CD4-positive, alpha-beta T cell treated with Interleukin-2 at 100 ng/mL for 4 hours (primary cell): ENCODE data around the gene ACTN3.
"Not testable (repeated sequence)": the region's sequence is repeated elsewhere in the genome, so short reads cannot be mapped to it uniquely, and the experiment has no call there.

Source experiments
- DNase-seq: peaks from one replicate; pipeline ENCODE4 v3.0.0-alpha.2; 2020; ENCODE audit warnings: low spot score

The ACTN3 gene

DNA sequence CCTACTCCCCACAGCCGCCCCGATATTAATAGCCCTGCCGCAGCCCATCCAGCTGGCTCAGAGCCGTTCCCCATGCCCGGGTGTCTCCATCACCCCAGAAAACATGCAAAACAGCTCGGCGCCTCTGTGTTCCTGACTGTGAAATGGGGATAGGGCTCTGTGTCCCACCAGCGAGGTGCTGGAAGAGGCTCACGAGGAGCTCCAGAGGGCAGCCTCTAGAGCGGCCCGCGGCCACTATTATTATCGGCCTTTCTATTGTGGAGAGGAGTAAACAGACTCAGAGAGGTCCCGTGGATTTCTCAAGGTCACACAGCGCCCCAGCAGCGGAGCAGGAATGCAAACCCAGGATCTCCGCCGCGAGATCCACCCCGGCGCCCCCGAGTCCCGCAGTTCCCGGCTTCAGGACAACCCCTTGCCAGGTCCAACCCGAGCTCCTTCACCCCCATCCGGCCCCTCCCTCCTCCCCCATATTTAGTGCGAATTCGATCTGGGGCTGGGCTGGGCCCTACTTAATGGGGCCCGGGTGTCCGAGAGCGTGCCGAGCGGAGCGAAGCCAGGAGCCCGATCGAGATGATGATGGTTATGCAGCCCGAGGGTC lies at the start of gene ACTN3:
Gene ACTN3 (plus strand): TSS at position 536 of the 598 bp plus-strand sequence. CDS start 35 bp downstream, at position 571.
- peak; percentile 5 for DNase-seq

DNA sequence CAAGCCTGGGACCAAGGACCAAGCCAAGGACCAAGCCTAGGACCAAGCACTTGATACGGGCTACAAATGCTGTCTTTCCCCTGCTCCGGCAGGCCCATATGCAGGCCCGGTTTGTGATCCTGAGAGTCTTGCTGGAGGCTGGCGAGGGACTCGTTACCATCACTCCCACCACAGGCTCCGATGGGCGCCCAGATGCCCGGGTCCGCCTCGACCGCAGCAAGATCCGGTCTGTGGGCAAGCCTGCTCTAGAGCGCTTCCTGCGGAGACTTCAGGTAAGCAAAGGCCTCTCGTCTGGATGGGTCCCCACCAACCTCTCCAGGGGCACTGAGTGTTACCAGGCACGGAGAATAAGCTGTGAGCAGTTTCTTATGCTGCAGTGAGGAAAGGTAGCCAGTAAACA lies 49.5 kb upstream of the ACTN3 start:
- no peak for DNase-seq

DNA sequence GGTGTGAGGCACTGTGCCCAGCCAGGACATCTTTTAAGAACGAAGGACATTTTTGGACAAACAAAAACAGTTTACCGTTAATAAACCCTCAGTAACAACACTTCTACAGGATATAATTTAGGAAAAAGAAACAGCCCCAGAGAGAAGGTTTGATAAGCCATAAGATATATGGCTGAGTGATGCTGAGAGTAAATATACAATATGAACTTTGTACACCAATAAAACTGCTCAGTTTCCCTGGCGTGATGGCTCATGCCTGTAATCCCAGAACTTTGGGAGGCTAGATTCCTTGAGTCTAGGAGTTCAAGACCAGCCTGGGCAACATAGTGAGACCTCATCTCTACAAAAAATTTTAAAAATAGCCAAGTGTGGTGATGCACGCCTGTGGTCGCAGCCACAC lies 48.2 kb upstream of the ACTN3 start:
- DNase-seq: no peak

DNA sequence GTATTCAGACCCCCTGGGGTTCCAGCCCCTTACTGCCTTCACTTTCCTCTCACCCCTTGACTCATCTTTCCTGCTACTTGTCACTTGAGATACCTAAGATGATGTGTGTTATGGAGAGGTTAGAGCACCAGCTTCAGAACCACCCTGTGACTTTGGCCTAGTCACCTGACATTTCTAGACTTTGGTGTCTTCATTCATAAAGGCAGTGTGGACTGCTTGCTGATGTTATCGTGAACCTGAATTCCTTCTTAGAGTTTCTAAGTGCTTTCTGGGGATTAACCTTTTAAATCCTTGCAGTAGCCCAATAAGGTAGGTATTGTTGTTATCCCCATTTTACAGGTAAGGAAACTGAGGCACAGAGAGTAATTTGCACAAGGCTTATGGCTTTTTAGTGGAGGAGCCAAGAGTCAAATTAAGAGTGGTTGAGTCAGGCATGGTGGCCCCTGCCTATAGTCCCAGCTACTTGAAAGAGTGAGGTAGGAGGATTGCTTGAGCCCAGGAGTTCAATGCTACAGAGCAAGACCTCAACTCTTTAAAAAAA lies 41.4 kb upstream of the ACTN3 start:
- DNase-seq: no peak

DNA sequence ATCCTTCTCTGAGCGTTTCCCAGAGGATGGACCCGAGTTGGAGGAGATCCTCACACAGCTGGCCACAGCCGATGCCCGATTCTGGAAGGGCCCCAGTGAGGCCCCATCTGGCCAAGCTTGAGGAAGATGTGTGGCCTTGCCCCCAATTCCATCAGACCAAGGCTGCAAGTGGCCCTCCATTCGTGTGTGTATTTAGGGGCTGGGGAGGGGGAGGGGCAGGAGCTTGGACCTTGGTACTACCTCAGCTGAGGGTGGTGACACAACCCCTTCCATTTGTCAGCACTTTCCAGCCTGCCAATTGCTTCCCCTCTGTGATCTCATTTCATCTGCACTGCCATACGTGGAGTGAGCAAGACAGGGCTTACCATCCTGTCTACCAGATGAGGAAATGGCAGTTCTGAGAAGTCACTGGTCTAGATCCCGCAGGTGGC lies 37.6 kb upstream of the ACTN3 start:
- DNase-seq: no peak

DNA sequence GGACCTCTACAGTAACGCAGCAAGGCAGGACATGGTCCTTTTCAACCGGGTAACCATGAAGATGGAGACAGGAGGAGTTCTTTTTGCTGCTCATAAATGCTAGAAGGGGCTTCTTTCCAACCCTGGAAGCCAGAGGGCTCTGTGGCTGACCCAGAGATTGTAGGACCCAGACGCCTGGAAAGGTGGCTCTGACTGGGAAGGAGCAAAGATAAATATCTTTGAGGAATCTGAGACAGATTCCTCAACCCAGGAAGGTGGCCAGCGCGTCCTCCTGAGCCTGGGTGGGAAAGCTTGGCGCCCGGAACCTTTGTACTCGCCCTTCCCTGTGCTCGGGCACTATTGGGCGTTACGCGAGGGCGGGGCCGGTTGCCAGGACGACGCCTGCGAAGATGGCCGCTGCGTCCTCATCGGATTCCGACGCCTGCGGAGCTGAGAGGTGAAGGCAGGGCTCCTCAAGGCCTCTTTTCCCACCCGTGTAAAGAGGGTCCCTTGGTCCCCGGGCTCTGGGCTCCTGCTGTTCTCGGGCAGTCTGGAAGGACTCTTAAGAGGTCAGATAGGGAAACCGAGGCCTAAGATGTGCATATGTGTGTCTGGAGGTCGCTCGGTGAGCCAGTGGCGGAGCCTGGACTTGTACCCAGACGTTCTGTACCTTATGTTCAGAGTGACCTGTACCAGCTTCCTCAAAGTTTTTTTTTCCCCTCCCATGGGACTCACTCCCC lies 36.3 kb upstream of the ACTN3 start, which contains the start of gene BBS1:
Gene BBS1 (plus strand): TSS at position 365 of the 719 bp plus-strand sequence. CDS start 25 bp downstream, at position 390.
- DNase-seq: peak; percentile 83

DNA sequence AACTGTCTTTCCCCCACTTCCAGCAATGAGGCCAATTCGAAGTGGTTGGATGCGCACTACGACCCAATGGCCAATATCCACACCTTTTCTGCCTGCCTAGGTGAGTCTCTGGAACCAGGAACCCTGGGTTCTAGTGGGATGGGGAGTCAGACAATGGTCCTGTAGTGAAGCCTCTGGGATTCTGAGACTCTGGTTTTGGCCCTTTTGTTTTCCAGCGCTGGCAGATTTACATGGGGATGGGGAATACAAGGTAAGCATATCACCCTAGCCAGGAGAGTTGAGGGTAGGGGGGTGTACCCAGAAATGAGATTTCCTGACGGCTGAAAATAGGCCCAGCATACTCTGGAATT lies 35.7 kb upstream of the ACTN3 start:
- no peak for DNase-seq

DNA sequence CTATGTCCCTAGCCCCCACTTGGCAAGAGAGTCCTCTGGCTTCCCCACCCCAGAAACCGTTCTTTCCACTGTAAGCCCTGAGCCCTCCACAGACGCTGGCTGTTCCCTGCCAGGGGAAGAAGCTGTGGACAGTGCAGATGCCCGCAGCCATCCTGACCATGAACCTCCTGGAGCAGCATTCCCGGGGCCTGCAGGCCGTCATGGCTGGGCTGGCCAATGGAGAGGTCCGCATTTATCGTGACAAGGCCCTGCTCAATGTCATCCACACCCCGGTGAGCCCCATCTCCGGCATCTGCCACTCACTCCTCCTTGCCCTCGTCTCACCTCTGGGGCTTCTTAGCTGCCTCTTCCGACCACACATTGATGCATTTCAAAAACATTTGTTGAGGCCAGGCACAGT lies 23.1 kb upstream of the ACTN3 start:
- no peak for DNase-seq

DNA sequence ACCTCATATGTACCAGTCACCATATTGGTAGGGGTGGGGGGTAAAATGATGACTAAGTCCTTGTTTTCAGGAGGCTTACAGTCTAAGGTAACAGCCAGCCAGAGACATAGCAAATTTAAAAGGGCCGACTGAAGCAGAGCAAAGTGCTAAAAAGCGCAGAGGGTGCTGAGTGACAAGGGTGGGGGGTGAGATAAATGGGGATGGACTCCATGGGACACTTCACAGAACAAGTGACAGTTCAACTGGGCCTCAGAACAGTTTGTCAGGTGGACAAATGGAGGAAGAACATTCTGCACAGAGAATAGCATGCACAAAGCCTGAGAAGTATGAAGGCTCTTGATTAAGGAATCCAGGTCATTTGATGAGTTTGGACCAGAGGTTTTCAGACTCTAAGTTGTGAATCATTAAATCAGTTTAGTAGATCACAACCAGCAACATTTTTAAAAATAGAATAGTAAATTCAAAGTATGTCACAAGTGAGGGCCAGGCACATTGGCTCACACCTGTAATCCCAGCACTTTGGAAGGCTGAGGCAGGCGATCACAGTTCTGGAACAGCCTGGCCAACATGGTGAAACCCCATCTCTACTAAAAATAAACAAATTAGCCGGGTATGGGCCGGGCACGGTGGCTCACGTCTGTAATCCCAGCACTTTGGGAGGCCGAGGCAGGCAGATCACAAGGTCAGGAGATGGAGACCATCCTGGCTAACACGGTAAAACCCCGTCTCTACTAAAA lies 22.2 kb upstream of the ACTN3 start:
- no peak for DNase-seq

DNA sequence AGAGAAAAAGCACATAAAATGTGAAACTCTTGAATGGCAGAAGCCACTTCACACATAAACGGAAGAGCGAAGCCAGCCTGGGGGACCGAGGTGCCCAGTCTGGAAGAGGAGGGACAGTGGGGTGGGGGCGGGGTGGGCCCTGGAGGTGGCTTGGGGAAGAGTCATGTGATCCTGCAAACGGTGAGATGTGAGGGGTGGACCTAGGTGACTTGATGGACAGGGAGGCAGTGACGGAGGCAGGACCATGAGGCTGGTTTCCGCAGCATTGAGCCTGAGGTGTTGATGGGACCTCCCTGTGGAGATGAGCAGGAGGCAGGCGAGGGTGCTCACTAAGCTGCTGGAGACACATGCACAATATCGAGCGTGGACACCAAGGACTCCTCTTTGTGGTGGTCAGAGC lies 17.6 kb upstream of the ACTN3 start:
- no peak for DNase-seq

DNA sequence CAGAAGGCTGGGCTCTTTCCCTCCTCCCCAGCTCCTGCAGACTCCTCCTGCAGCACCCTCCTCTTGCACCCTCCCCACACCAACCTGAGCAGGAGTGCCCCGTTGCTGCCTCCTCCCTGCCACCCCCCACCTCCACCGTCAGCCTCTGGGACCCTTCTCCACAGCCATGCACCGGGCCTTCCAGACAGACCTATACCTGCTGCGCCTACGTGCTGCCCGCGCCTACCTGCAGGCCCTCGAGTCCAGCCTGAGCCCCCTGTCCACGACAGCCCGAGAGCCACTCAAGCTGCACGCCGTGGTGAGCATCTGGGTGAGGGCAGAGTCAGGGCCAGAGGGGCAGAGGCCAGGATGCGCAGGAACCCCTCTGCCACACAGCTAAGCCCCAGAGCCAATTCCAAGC lies 17.0 kb upstream of the ACTN3 start:
- no peak for DNase-seq

DNA sequence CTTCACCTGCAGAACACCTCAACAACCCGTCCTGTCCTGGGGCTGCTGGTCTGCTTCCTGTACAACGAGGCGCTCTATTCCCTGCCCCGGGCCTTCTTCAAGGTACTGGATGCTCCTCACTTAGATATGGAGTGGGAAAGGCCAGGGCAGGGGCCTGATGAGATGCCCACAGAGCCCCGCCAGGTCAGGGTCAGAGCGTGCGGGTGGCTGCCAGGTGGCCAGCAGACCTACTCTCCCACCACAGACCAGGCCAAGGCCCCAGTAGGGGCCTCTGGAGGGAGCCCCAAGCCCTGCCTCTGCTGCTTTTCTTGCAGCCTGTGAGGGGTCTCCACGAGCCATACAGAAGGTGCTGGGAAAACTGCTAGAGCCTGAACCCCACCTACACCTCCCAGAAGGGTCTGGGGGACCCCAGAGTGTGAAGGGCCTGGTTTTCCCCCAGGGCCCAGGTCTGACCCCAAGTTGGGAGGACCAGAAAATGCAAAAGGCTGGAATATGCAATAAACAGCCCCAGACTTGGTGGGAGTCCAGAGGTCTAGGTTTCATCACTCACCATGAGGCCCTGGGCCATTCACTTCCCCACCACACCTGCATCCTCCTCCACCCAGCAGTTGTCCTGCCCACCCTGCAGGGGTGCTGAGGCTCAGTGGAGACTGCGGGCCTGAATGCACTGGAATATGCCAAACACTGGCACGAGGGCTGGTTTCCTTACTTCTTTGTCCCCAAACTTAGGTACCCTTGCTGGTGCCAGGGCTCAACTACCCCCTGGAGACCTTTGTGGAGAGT lies 15.6 kb upstream of the ACTN3 start:
- DNase-seq: no peak

DNA sequence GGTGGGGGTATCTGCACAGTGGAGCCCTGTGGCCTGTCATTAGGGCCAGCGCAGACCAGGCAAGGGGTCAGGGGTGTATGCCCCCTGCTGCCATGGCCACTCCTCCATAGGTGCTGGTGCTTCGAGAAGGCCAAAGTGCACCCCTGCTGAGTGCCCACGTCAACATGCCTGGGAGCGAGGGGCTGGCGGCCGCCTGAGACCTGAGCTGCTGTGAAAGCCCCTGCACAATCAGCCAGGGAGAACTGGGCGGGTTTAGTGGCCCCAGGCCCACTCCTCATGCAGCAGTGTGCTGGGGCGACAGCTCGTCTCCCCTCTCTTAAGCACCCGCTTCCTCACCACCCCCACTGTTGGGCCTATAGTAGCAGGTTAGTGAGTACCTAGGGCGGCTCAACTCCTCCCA lies 14.9 kb upstream of the ACTN3 start:
- DNase-seq: no peak

DNA sequence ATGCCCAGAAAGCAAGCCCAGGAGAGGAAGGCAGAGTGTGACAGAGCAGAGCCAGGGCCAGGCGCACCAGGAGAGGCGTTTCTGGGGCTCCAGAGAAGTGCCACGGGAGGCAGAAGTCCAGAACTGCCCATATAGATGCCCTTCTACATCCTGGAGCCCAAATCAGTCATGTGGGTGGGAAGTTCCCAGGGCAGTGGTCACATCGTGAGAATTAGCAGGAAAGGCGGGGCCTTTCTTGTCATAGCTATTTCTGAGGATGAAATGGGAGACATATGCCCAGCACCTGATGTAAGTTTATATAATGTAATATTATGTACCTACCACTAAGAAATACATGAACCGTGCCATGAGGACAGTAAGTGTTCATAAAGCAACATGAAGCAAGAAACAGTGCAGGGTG lies 13.9 kb upstream of the ACTN3 start:
- no peak for DNase-seq

DNA sequence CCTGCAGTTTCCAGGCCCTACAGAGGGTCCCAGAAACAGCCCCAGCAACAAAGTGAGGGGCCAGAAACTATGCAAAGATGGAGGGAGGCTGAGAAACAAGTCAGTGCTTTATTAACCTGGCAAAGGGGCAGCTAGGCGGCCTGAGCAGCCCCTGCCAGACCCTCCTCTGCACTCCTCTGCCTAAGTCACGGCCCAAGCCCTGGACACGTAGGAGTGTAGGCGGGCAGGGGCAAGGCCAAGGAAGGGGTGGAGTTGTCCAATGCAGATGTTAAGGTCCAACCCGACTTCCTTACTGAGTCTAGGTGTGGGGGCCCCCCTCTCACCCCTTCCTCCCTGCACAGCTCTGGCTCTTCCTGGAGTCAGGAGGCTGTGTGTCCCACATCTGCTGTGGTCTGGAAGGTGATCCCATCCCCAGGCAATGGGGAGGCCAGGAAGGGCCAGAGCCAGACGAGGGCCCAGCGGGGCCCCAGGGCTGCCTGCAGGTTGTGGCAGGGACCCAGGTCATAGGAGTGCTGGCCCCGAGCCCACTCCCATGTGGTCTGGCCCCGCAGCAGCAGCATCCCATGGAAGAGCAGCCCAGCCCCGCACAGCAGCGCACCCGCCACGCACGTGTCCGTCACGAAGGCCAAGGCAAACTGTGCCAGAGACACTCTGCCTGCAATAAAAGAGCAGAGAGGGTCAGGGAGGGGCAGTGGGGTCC lies 7.4 kb upstream of the ACTN3 start:
- DNase-seq: no peak

DNA sequence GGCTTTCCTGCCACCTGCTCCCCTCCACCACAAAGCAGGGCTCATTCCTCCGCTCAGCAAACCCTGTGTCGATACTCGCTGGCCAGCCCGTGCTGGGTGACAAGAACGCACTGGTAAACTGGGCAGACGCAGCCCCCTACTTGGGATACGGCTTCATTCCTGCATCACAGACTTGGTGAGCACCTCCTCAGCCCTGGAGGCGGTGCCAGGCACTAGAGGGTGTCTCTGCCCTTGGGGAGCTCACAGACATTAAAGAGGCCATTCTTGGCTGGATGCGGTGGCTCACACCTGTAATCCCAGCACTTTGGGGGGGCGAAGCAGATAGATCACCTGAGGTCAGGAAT lies 6.9 kb upstream of the ACTN3 start:
- DNase-seq: no peak

DNA sequence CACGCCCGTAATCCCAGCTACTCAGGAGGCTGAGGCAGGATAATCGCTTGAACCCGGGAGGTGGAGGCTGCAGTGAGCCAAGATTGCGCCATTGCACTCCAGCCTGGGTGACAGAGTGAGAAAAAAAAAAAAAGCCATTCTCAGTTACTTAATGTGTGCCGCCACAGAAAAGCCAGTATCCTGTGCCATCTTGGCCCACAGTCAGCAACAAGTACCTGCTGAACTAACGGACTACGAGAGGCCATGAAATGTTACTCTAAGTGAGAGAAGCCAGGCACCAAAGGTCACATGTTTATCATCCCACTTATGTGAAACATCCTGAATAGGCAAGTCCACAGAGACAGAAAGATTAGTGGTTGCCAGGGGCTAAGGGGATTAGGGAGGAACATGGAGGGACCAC lies 6.1 kb upstream of the ACTN3 start:
- not testable (repeated sequence) for DNase-seq

DNA sequence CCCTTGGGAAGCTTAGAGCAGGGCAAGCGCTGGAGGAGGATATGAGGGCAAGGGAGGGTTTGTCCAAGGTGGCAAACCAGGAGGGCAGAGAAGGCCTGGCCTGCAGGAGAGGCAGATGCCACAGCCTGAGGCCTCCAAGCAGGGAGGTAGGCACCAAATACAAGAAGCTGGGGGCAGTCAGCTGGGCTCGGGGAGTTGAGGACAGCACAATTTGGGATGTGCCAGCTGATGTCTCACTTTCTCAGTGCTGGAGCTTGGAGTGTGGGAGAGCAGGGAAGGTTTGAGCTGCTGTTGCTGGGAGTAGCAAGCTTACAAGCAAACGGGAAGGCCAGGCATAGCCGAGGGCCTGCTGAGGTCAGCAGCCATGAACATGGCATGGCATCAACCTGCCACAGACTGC lies 4.8 kb upstream of the ACTN3 start:
- no peak for DNase-seq

DNA sequence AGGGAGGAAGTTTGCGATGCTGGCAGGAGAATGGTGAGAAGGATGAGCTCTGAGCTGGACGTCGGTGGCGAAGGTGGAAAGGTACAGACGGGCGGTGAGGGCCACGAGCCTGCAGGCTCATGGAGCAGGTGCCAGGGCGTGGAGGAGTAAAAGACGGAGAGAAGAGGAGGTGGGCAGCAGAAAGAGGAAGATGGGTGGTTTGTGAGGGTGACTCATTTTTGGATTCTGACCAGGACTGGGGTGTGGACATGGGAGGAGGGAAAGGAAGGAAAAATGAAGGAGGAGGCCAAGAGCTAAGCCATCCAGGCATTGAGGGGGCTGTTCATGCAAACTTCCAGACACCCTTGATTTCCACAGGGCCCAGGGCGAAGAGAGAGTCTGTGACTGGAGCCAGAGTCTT lies 4.3 kb upstream of the ACTN3 start:
- no peak for DNase-seq

DNA sequence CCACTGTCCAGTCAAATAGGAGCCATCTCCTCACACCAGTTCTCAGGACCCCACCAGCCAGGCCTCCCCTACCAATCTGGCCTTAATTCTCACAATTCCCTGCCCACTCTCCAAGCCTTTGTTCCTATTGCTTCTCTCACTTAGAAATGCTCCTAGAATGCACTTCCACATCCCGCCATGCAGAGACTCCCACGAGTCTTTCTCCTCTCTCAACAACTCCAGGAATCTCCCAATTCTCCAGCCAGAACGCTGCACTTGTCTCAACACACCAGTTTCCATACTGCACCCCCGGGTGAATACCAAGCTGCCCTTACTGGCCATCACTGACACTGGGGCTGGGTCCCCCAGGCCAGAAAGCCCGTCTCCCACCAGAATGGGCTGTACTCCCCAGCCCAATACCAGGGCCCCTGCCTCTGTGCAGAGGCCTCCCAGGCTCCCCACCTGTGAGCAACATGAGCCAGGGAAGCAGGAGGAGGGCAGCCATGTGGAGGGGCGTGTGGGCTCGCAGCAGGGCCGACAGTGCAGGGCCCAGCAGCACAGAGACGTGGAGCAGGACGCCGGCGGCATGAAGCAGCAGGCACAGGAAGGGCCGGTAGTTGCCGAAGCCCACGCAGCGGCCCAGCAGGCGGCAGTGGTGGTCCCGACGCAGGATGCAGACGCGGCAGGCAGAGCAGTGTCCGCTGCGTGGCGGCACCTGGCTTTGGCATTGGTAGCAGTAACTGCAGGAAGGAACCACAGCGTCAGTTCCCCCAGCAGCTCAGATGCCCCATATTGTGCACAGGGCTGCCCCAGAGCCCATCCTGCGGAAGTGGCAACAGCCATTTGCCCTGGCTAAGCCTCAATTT lies 3.2 kb upstream of the ACTN3 start:
- DNase-seq: peak; percentile 63

DNA sequence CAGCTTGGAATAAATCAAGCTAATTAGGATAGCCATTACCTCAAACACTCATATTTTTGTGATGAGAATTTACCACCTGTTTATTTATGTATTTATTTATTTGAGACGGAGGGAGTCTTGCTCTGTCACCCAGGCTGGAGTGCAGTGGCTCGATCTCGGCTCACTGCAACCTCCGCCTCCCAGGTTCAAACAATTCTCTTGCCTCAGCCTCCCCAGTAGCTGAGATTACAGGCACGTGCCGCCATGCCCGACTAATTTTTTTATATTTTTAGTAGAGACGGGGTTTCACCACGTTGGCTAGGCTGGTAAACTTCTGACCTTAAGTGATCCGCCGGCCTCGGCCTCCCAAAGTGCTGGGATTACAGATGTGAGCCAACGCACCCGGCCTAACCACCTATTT lies 1.8 kb upstream of the ACTN3 start:
- DNase-seq: not testable (repeated sequence)
